HepG2 (cell line): Measurements from ENCODE around the gene SYNGR2. TPM values are rescaled to one million over a fixed set of nuclear protein-coding genes. Genes with fewer than 3 reads are reported as not detected.
A peak's percentile ranks its signal among the peaks of the same experiment; 100 is the strongest.

ENCODE experiments used
- ARID2 ChIP-seq: sonication (generic); formaldehyde crosslinking; IDR thresholded peaks from 2 replicates; pipeline ENCODE4 v1.8.1; 2022; ENCODE audit warnings: mild to moderate bottlenecking, missing genetic modification reagents, borderline replicate concordance
- ARNT2 ChIP-seq: sonication (generic); formaldehyde crosslinking; IDR thresholded peaks from 2 replicates; pipeline ENCODE4 v1.8.0; 2022; ENCODE audit warnings: mild to moderate bottlenecking, low read depth, missing genetic modification reagents, moderate library complexity
- HDAC1 ChIP-seq: sonication (generic); formaldehyde crosslinking; IDR thresholded peaks from 2 replicates; pipeline ENCODE4 v1.5.1; 2020; ENCODE audit warnings: mild to moderate bottlenecking, missing genetic modification reagents
- JARID2 ChIP-seq: sonication (generic); formaldehyde crosslinking; IDR thresholded peaks from 2 replicates; pipeline ENCODE4 v1.8.1; 2023; ENCODE audit warnings: missing genetic modification reagents, inconsistent platforms; ENCODE audit not compliant: insufficient replicate concordance
- KDM3A ChIP-seq: IDR thresholded peaks from 2 replicates; pipeline ENCODE4 v1.6.1; 2018; ENCODE audit warnings: low read depth, missing compliant biosample characterization
- LCORL ChIP-seq, 2 experiments: fragments of 450-650 bp in 1 of 2; sonication (generic) in 1 of 2; formaldehyde crosslinking in 1 of 2; IDR thresholded peaks; 2 replicates each; pipeline versions ENCODE4 v1.5.0 to v1.6.1; 2017 to 2020; ENCODE audit warnings: antibody characterized with exemption in 1 of 2, missing genetic modification reagents in 1 of 2
- NFKB2 ChIP-seq: sonication (generic); formaldehyde crosslinking; IDR thresholded peaks from 2 replicates; pipeline ENCODE4 v1.4.0; 2020; ENCODE audit warnings: missing genetic modification reagents, borderline replicate concordance
- SAP130 ChIP-seq: IDR thresholded peaks from 2 replicates; pipeline ENCODE4 v1.6.1; 2016; ENCODE audit warnings: low read depth
- ZMAT5 ChIP-seq: sonication (generic); formaldehyde crosslinking; IDR thresholded peaks from 2 replicates; pipeline ENCODE4 v1.5.0; 2020; ENCODE audit warnings: mild to moderate bottlenecking, low read depth, missing genetic modification reagents, borderline replicate concordance
- ZNF136 ChIP-seq: sonication (generic); formaldehyde crosslinking; IDR thresholded peaks from 2 replicates; pipeline ENCODE4 v1.8.1; 2022; ENCODE audit warnings: low read depth, mild to moderate bottlenecking, moderate library complexity, missing genetic modification reagents
- ZNF143 ChIP-seq: sonication (generic); formaldehyde crosslinking; IDR thresholded peaks from 2 replicates; pipeline ENCODE4 v1.4.0; 2020; ENCODE audit warnings: missing genetic modification reagents
- ZNF296 ChIP-seq: sonication (generic); formaldehyde crosslinking; conservative IDR thresholded peaks from 2 replicates; pipeline ENCODE4 v1.5.0; 2020; ENCODE audit warnings: mild to moderate bottlenecking, missing genetic modification reagents
- ZNF34 ChIP-seq: sonication (generic); formaldehyde crosslinking; IDR thresholded peaks from 2 replicates; pipeline ENCODE4 v1.4.0; 2020; ENCODE audit warnings: mild to moderate bottlenecking, missing genetic modification reagents, borderline replicate concordance
- ZNF569 ChIP-seq: sonication (generic); formaldehyde crosslinking; IDR thresholded peaks from 2 replicates; pipeline ENCODE4 v1.5.0; 2020; ENCODE audit warnings: mild to moderate bottlenecking, missing genetic modification reagents, moderate library complexity, borderline replicate concordance
- polyA plus RNA-seq, 8 experiments: library from polyadenylated mRNA; depleted of rRNA in 3 of 8; stranded (reverse) in 7 of 8; unstranded in 1 of 8; fragments of >200 nt; fragmentation: Illumina TruSeq in 4 of 8; extraction: Trizol in 4 of 8; gene quantifications; 2 replicates each; pipeline versions ENCODE4 v1.2.1 to v1.2.3, GENCODE V29; 2011 to 2016; ENCODE audit warnings: low read depth in 4 of 8, missing spikeins in 1 of 8, mixed read lengths in 1 of 8; ENCODE audit not compliant: insufficient read depth in 1 of 8
- total RNA-seq, 5 experiments: library from RNA; depleted of rRNA; stranded (reverse); fragments of >200 nt; fragmentation: Illumina TruSeq; extraction: Trizol; gene quantifications; 2 replicates each; pipeline ENCODE4 v1.2.3, GENCODE V29; 2016; ENCODE audit warnings: low read depth in 1 of 5
- TF ChIP-seq, protein P1 (sequence below): sonication (generic); formaldehyde crosslinking; IDR thresholded peaks from 2 replicates; pipeline ENCODE4 v1.4.0; 2020; ENCODE audit warnings: missing genetic modification reagents
- TF ChIP-seq, protein P2 (sequence below): sonication (generic); formaldehyde crosslinking; IDR thresholded peaks from 2 replicates; pipeline ENCODE4 v1.4.0; 2020; ENCODE audit warnings: missing genetic modification reagents
- TF ChIP-seq, protein P3 (sequence below): sonication (generic); formaldehyde crosslinking; IDR thresholded peaks from 2 replicates; pipeline ENCODE4 v1.5.0; 2020; ENCODE audit warnings: mild to moderate bottlenecking, missing genetic modification reagents
- TF ChIP-seq, protein P4 (sequence below): sonication (generic); formaldehyde crosslinking; IDR thresholded peaks from 2 replicates; pipeline ENCODE4 v1.4.0; 2020; ENCODE audit warnings: mild to moderate bottlenecking, missing genetic modification reagents

Gene SYNGR2
- total and polyA plus RNA-seq, 2 of the 13 experiments (the other 11 are each of a cell fraction or from before 2014, with no cell fraction given) = 46.7 to 170 TPM

- TF ChIP-seq, protein P1, sequence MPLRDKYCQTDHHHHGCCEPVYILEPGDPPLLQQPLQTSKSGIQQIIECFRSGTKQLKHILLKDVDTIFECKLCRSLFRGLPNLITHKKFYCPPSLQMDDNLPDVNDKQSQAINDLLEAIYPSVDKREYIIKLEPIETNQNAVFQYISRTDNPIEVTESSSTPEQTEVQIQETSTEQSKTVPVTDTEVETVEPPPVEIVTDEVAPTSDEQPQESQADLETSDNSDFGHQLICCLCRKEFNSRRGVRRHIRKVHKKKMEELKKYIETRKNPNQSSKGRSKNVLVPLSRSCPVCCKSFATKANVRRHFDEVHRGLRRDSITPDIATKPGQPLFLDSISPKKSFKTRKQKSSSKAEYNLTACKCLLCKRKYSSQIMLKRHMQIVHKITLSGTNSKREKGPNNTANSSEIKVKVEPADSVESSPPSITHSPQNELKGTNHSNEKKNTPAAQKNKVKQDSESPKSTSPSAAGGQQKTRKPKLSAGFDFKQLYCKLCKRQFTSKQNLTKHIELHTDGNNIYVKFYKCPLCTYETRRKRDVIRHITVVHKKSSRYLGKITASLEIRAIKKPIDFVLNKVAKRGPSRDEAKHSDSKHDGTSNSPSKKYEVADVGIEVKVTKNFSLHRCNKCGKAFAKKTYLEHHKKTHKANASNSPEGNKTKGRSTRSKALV (CRISPR knock-in tag) = no peak
- no peak for TF ChIP-seq ZNF569 (CRISPR knock-in tag)
- TF ChIP-seq LCORL (IDR thresholded peaks at IDR 0.05) = no peak
- TF ChIP-seq LCORL (CRISPR knock-in tag; IDR thresholded peaks at IDR 0.05) = peak; percentile 73
- TF ChIP-seq, protein P2, sequence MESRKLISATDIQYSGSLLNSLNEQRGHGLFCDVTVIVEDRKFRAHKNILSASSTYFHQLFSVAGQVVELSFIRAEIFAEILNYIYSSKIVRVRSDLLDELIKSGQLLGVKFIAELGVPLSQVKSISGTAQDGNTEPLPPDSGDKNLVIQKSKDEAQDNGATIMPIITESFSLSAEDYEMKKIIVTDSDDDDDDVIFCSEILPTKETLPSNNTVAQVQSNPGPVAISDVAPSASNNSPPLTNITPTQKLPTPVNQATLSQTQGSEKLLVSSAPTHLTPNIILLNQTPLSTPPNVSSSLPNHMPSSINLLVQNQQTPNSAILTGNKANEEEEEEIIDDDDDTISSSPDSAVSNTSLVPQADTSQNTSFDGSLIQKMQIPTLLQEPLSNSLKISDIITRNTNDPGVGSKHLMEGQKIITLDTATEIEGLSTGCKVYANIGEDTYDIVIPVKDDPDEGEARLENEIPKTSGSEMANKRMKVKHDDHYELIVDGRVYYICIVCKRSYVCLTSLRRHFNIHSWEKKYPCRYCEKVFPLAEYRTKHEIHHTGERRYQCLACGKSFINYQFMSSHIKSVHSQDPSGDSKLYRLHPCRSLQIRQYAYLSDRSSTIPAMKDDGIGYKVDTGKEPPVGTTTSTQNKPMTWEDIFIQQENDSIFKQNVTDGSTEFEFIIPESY (CRISPR knock-in tag) = 0 out of 2 replicates have a peak, but pooled peaks have one; percentile 19
- TF ChIP-seq SAP130 (CRISPR knock-in tag) = peak; percentile 90
- TF ChIP-seq ZNF143 (CRISPR knock-in tag) = peak; percentile 42; the same call in 1 of the 2 replicates
- TF ChIP-seq, protein P3, sequence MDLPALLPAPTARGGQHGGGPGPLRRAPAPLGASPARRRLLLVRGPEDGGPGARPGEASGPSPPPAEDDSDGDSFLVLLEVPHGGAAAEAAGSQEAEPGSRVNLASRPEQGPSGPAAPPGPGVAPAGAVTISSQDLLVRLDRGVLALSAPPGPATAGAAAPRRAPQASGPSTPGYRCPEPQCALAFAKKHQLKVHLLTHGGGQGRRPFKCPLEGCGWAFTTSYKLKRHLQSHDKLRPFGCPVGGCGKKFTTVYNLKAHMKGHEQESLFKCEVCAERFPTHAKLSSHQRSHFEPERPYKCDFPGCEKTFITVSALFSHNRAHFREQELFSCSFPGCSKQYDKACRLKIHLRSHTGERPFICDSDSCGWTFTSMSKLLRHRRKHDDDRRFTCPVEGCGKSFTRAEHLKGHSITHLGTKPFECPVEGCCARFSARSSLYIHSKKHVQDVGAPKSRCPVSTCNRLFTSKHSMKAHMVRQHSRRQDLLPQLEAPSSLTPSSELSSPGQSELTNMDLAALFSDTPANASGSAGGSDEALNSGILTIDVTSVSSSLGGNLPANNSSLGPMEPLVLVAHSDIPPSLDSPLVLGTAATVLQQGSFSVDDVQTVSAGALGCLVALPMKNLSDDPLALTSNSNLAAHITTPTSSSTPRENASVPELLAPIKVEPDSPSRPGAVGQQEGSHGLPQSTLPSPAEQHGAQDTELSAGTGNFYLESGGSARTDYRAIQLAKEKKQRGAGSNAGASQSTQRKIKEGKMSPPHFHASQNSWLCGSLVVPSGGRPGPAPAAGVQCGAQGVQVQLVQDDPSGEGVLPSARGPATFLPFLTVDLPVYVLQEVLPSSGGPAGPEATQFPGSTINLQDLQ (CRISPR knock-in tag) = no peak
- peak; percentile 60; the same call in 1 of the 2 replicates for TF ChIP-seq ZNF136 (CRISPR knock-in tag)
- no peak for TF ChIP-seq ZNF296 (CRISPR knock-in tag)
- no peak for TF ChIP-seq JARID2 (CRISPR knock-in tag)
- TF ChIP-seq ARNT2 (CRISPR knock-in tag) = no peak
- TF ChIP-seq ARID2 (CRISPR knock-in tag) = no peak
- no peak for TF ChIP-seq HDAC1 (CRISPR knock-in tag)
- 0 out of 2 replicates have a peak, but pooled peaks have one; percentile 72 for TF ChIP-seq KDM3A (CRISPR knock-in tag)
- TF ChIP-seq, protein P4, sequence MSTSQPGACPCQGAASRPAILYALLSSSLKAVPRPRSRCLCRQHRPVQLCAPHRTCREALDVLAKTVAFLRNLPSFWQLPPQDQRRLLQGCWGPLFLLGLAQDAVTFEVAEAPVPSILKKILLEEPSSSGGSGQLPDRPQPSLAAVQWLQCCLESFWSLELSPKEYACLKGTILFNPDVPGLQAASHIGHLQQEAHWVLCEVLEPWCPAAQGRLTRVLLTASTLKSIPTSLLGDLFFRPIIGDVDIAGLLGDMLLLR (CRISPR knock-in tag) = no peak
- TF ChIP-seq ZNF34 (CRISPR knock-in tag) = no peak
- no peak for TF ChIP-seq ZMAT5 (CRISPR knock-in tag)
- peak; percentile 35; the same call in 1 of the 2 replicates for TF ChIP-seq NFKB2 (CRISPR knock-in tag)
These were observed 37.8 kb upstream of the SYNGR2 start, which contains the start of gene TMC8 (continued) for GRCh38 chr17:78130437-78131101.
